PFSK-1 (cell line): ENCODE data around the gene UBFD1.

Source experiments
- POLR2AphosphoS5 ChIP-seq: IDR thresholded peaks from 2 replicates; pipeline ENCODE4 v1.6.1; 2012; ENCODE audit warnings: low read depth, mild to moderate bottlenecking, control low read depth, low read length, moderate library complexity
- TAF1 ChIP-seq: IDR thresholded peaks from 2 replicates; pipeline ENCODE4 v1.6.1; 2012; ENCODE audit warnings: low read length, control low read depth, borderline replicate concordance; ENCODE audit not compliant: insufficient read depth

DNA sequence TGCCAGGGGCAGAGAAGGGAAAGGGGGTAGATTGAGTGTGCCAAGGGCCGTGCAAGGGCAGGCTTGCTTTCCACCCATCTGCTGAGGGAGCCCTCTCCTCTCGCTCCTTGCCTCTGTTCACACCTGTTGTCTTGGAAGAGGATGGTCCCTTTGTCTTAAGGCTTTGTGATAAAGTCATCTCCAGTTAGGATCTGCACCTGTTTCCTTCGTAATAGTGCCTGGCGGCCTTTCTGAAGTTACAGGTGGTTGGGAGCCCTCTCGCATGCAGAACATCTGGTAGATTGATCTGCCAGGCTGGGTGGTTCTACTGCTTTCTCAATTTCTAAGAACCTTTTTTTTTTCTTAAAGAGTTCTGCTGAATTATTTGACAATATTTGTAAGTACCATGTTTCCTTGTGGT, 16.3 kb downstream of the UBFD1 start:
- TF ChIP-seq TAF1 (no peak), POLR2AphosphoS5 (no peak)
